Neural crest cell (in vitro differentiated cells): ENCODE data around the gene PPP1R3A. TPM values are rescaled to one million over a fixed set of nuclear protein-coding genes. Genes with fewer than 3 reads are reported as not detected.

Experiments used
- DNase-seq: peaks from one replicate; pipeline ENCODE4 v3.0.0; 2021; ENCODE audit warnings: low read depth, mixed read lengths, low spot score
- H3K27ac Mint-ChIP-seq: one replicate; pipeline ENCODE4 v1.8.0; 2021; ENCODE audit warnings: mild to moderate bottlenecking, mixed read lengths; ENCODE audit not compliant: unreplicated experiment
- H3K27me3 Mint-ChIP-seq: 2 replicates; pipeline ENCODE4 v1.8.0; 2021; ENCODE audit warnings: low read depth, mild to moderate bottlenecking, mixed read lengths
- H3K36me3 Mint-ChIP-seq: 2 replicates; pipeline ENCODE4 v1.8.0; 2021; ENCODE audit warnings: low read depth, mild to moderate bottlenecking, mixed read lengths
- H3K4me1 Mint-ChIP-seq: 2 replicates; pipeline ENCODE4 v1.8.0; 2021; ENCODE audit warnings: mixed read lengths
- H3K4me3 Mint-ChIP-seq: one replicate; pipeline ENCODE4 v1.8.0; 2021; ENCODE audit warnings: mild to moderate bottlenecking, mixed read lengths
- H3K9me3 Mint-ChIP-seq: 2 replicates; pipeline ENCODE4 v1.8.0; 2021; ENCODE audit warnings: mixed read lengths
- total RNA-seq: library from RNA; stranded (reverse); gene quantifications from 2 replicates; pipeline ENCODE4 v1.2.1, GENCODE V29; 2021
- TF ChIP-seq, protein P1 (sequence below): fragments of 200-600 bp; sonication (generic); conservative IDR thresholded peaks from 2 replicates; pipeline ENCODE4 v1.5.0; 2021; ENCODE audit warnings: antibody characterized with exemption, mild to moderate bottlenecking

The PPP1R3A gene
- total RNA-seq, 1 donor from 2014 or later = not detected

DNA sequence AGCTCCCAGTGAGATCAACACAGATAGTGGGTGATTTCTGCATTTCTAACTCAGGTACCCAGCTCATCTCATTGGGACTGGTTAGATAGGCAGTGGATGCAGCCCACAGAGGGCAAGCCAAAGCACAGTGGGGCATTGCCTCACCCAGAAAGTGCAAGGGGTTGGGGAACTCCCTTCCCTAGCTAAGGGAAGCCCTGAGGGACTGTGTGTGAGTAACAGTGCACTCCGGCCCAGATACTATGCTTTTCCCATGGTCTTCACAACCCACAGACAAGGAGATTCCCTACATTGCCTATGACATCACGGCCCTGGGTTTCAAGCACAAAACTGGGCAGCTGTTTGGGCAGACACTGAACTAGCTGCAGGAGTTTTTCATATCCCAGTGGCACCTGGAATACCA lies 62.8 kb downstream of the PPP1R3A start:
- TF ChIP-seq, protein P1, sequence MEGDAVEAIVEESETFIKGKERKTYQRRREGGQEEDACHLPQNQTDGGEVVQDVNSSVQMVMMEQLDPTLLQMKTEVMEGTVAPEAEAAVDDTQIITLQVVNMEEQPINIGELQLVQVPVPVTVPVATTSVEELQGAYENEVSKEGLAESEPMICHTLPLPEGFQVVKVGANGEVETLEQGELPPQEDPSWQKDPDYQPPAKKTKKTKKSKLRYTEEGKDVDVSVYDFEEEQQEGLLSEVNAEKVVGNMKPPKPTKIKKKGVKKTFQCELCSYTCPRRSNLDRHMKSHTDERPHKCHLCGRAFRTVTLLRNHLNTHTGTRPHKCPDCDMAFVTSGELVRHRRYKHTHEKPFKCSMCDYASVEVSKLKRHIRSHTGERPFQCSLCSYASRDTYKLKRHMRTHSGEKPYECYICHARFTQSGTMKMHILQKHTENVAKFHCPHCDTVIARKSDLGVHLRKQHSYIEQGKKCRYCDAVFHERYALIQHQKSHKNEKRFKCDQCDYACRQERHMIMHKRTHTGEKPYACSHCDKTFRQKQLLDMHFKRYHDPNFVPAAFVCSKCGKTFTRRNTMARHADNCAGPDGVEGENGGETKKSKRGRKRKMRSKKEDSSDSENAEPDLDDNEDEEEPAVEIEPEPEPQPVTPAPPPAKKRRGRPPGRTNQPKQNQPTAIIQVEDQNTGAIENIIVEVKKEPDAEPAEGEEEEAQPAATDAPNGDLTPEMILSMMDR = no peak
- H3K27ac Mint-ChIP-seq = no peak overlapping the region

DNA sequence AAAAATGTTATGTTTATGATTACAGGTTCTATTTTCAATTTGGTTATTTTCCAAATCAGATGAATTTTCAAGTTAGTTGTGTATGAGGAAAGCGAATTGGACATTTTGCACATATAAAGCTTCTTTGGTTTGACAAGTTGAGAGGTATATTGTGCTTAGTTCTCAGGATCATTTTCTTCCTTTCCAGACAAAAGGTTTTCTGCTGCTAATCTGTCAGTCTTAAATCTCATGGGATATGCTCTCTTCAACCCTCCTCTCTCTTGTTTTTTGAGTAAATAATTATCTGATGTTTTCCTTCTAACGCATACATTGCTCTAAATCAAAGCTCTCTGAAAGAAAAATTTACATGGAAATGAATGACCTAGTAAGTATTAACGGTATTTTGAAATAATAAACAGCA lies 77.9 kb downstream of the PPP1R3A start:
- no peak for DNase-seq
- peaks cover 4% of the 10 kb centered on the region for H3K9me3 Mint-ChIP-seq
- TF ChIP-seq, protein P1 = no peak

More for the DNA sequence above, 62.8 kb downstream of the PPP1R3A start:
- H3K4me1 Mint-ChIP-seq = no peaks in the 10 kb centered on the region
- peaks cover 8% of the 10 kb centered on the region for H3K9me3 Mint-ChIP-seq
- H3K4me3 Mint-ChIP-seq = no peak overlapping the region
- DNase-seq = no peak
- H3K36me3 Mint-ChIP-seq = no peaks in the 10 kb centered on the region
- peaks cover 7% of the 10 kb centered on the region for H3K27me3 Mint-ChIP-seq

DNA sequence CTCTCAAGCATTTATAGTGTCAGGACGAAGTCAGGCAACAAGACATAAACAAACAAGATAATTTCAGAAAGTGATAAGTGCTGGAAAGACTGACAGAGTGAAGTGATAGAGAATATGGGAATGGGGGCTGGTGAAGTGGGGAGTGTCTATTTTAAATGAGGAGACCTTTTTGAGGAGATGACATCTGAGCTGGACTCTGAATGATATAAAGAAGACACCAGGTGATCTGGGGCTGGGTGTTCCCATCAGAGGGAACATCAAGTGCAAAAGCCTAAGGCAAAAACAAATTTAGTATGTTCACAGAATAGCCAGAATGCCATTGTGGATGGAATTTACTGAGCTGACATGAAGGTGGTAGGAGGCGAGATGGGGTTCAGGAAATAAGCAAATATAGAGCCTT lies 83.4 kb downstream of the PPP1R3A start:
- TF ChIP-seq, protein P1 = no peak
- Mint-ChIP-seq H3K27ac (no peak overlapping the region), H3K9me3 (peaks cover 4% of the 10 kb centered on the region), H3K27me3 (no peaks in the 10 kb centered on the region), H3K36me3 (no peaks in the 10 kb centered on the region), H3K4me3 (no peak overlapping the region), H3K4me1 (no peaks in the 10 kb centered on the region)
- no peak for DNase-seq

More for the DNA sequence above, 77.9 kb downstream of the PPP1R3A start:
- Mint-ChIP-seq H3K27me3 (no peaks in the 10 kb centered on the region), H3K36me3 (no peaks in the 10 kb centered on the region), H3K27ac (no peak overlapping the region), H3K4me3 (no peak overlapping the region), H3K4me1 (no peaks in the 10 kb centered on the region)

DNA sequence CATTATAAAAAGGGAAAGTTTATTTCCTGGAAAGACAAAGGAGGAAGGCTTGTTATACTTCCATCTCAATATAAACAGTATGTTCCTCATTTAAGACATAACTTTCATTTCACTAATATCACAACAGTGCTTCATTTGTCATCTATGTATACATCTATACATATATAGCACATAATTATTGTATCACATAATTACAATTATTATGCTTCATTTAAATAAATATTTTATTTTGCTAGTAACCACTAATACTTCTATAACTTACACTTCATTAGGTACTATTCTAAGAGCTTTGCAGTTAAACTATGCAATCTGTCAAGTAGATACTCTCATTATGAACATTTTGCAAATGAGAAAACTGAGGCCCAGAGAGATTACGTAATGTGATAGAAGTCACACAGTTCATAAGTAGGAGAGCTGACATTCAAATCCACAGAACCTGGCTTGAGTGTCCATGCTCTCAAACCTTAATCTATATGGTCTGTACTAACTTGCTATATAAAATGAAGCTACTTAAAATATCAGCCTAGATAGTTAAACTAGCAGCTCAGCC lies 86.5 kb downstream of the PPP1R3A start:
- Mint-ChIP-seq H3K27me3 (no peaks in the 10 kb centered on the region), H3K4me1 (no peaks in the 10 kb centered on the region), H3K27ac (no peak overlapping the region), H3K4me3 (no peak overlapping the region), H3K36me3 (no peaks in the 10 kb centered on the region), H3K9me3 (no peaks in the 10 kb centered on the region)
- TF ChIP-seq, protein P1 = no peak
- DNase-seq = no peak

DNA sequence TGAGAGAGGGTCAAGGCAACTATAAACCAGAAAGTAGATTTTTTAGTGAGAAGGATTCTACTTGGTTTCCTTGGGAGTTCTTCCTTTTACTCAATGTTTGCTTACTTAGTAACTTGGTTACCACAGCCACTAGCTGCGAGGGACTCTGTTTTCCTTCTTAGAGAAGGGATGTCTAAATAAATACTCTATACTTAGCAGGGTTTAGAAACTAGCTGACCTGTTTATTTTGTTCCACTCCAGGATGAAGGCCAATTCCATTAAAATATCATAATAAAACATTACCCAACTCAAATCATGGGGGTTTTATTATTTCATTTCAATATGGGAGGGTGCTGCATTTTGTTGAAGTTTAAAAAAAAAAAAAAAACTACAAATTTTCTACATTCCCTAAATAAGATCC lies 87.3 kb downstream of the PPP1R3A start:
- no peaks in the 10 kb centered on the region for H3K9me3 Mint-ChIP-seq
- TF ChIP-seq, protein P1 = no peak
- no peaks in the 10 kb centered on the region for H3K36me3 Mint-ChIP-seq
- H3K4me3 Mint-ChIP-seq = no peak overlapping the region
- DNase-seq = no peak
- H3K4me1 Mint-ChIP-seq = no peaks in the 10 kb centered on the region
- no peak overlapping the region for H3K27ac Mint-ChIP-seq
- H3K27me3 Mint-ChIP-seq = no peaks in the 10 kb centered on the region
